ENCODE measurements around the gene TRAPPC2L.

The TRAPPC2L gene

DNA sequence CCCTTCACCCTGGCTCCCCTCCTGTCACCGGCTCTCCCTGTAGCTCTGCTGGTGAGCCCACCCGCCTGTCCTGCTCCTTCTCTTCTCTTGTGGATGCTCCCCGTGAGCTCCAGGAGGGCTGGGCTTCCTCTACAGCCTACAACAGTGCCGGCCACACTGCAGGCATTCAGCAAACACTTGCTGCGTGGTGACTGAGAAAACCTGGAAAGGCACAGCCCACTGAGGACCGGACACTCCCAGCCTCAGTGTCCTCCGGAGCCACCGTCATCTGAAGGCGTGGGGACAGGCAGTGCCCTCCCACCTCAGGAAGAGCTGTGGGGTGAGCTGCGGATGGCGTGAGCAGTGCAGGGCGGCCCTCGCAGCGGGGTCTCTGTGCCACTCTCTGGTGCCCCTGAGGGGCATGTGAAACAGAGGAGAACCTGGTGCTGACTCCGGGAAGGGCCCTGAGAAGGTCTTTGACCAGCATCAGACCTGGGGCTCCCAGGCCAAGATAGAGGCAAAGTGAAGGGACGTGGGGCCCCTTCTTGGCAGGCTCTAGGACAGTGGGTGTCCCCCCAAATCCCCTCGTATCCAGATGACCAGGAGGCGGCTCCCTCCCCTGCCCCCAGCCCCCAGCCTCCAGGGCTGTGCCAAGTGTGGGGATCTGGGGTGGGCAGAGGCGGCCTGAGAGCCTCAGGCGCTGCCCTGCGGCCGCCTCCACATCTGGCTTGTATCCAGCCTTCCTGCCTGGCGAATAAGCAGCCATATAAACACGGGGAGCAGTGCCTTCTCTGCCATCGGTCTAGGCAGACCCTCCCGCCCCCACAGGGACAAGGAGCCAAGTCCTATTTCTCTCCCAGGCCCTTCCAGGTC is 53.6 kb downstream of the TRAPPC2L start:
- no peaks in the 10 kb centered on the region for H3K27me3 ChIP-seq (ENCODE audit: low read depth, low read length)
- H3K4me1 ChIP-seq (ENCODE audit: control insufficient read depth in 1 of 2, insufficient read depth in 2 of 2, low read length in 2 of 2): no peaks in the 10 kb centered on the region
- no peak overlapping the region for H3K27ac ChIP-seq (ENCODE audit: low read length)

GRCh38 chr16:88911136-88911945 is 54.4 kb downstream of the TRAPPC2L start:
- H3K36me3 ChIP-seq (ENCODE audit: control insufficient read depth in 1 of 2, insufficient read depth in 2 of 2, low read length in 2 of 2): no peaks in the 10 kb centered on the region
- no peak overlapping the region for H3K4me3 ChIP-seq (ENCODE audit: low read depth in 1 of 2, low read length in 2 of 2)
- no peaks in the 10 kb centered on the region for H3K27me3 ChIP-seq (ENCODE audit: low read depth, low read length)
- H3K9me3 ChIP-seq (ENCODE audit: control insufficient read depth in 1 of 2, low read length in 2 of 2): no peaks in the 10 kb centered on the region
- no peak overlapping the region for H3K27ac ChIP-seq (ENCODE audit: low read length)
- H3K4me1 ChIP-seq (ENCODE audit: control insufficient read depth in 1 of 2, insufficient read depth in 2 of 2, low read length in 2 of 2): no peaks in the 10 kb centered on the region

More for the DNA sequence above, 53.6 kb downstream of the TRAPPC2L start:
- Histone ChIP-seq H3K4me3 (ENCODE audit: low read depth in 1 of 2, low read length in 2 of 2) (no peak overlapping the region), H3K9me3 (ENCODE audit: control insufficient read depth in 1 of 2, low read length in 2 of 2) (no peaks in the 10 kb centered on the region), H3K36me3 (ENCODE audit: control insufficient read depth in 1 of 2, insufficient read depth in 2 of 2, low read length in 2 of 2) (no peaks in the 10 kb centered on the region)

DNA sequence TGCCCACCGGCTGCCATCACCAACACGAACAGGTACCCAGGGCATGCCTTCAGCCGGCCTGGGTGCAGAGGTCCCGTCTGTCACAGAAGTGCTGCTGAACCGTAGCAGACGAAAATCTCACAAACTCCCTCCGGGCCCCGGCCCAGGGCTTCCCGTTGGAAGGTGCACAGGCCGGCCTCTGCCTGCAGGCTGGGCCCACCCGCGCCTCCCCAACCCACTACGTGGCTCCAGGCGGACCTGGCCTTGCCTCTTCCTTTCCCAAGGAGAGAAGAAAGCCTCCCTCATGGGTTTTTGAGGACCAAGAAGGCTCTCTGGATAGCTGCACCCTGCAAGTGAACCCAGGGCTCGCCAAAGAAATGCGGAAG is 55.0 kb downstream of the TRAPPC2L start:
- Histone ChIP-seq H3K27ac (ENCODE audit: low read length) (no peak overlapping the region), H3K4me1 (ENCODE audit: control insufficient read depth in 1 of 2, insufficient read depth in 2 of 2, low read length in 2 of 2) (no peaks in the 10 kb centered on the region), H3K4me3 (ENCODE audit: low read depth in 1 of 2, low read length in 2 of 2) (no peak overlapping the region), H3K36me3 (ENCODE audit: control insufficient read depth in 1 of 2, insufficient read depth in 2 of 2, low read length in 2 of 2) (no peaks in the 10 kb centered on the region), H3K27me3 (ENCODE audit: low read depth, low read length) (no peaks in the 10 kb centered on the region), H3K9me3 (ENCODE audit: control insufficient read depth in 1 of 2, low read length in 2 of 2) (no peaks in the 10 kb centered on the region)
